ENCODE data around the gene KLHL22. TPM values are rescaled to one million over a fixed set of nuclear protein-coding genes. Genes with fewer than 3 reads are reported as not detected.

KLHL22 gene
- total and polyA plus RNA-seq, 2 of the 8 experiments (the other 6 are each of a cell fraction or from before 2014, with no cell fraction given) = 9.4 to 16.2 TPM

DNA sequence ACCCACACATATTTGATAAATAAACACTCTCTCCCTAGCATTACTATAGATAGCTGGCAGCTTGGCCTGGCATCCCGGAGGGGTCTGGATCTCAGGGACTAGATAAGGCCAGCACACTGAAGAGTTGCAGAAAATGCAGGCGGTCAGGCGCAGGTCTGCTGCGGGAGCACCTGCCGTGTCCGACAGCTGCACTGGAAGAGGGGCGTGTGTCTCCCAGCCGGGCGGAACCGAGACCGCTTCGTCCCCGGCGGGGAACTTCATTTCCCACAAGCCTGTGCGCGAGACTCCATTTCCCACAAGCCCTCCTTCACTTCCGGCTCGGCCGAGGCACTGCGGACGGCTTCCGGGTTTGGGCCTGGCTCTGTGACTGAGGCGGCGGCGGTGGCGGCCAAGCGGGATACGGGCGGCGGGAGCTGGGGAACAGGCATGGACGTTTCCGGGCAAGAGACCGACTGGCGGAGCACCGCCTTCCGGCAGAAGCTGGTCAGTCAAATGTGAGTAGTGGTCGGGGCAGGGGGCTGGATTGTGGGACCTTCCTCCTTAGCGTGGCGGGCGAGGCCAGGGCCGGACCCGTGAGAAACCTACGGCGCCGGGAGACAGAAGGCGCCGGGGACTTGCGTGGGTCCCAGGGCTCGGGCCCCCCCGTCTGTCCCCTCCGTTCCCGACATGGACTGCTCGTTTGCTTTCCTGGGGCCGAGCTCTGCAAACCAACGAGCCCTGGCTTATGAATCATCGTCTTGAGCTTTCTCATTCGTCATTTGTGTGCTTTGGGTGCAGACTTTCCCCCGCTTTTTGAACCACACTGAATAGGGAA, 11.9 kb upstream of the KLHL22 start, which contains the start of gene MED15:
Gene MED15 (plus strand): TSS at position 358 of the 814 bp plus-strand sequence. CDS start 69 bp downstream, at position 427.
- Histone ChIP-seq H3K36me3 (ENCODE audit: control insufficient read depth in 2 of 4, insufficient read depth in 4 of 4, low read length in 3 of 4) (no peaks in the 10 kb centered on the region), H3K27me3 (replicated peaks in 1 of 4; ENCODE audit: control insufficient read depth in 3 of 4, extremely low read depth in 1 of 4, insufficient read depth in 3 of 4, low read length in 3 of 4) (no peaks in the 10 kb centered on the region), H3K56ac (replicated peaks; ENCODE audit: insufficient read length, low read depth, low read length) (peak within 1 kb of the TSS; percentile 32), H3K4me1 (replicated peaks in 1 of 4; ENCODE audit: control insufficient read depth in 3 of 4, insufficient read depth in 4 of 4, low read length in 3 of 4) (peaks cover 2 to 8% (median 5%) of the 10 kb centered on the region in 4 experiments; a peak in 5 of 7 replicates), H3K4me3 (ENCODE audit: extremely low read depth in 1 of 4, insufficient read depth in 2 of 4, low read depth in 3 of 4, low read length in 4 of 4) (peak within 1 kb of the TSS; percentile 84 to 94 (median 86)), H3K23me2 (ENCODE audit: low read depth, low read length) (peaks cover 9% of the 10 kb centered on the region), H4K20me1 (replicated peaks in 1 of 2; ENCODE audit: control insufficient read depth in 1 of 2, insufficient read depth in 2 of 2, low read length in 2 of 2) (peaks cover 5 to 10% of the 10 kb centered on the region in 2 experiments), H3K27ac (ENCODE audit: low read depth, low read length) (peak within 1 kb of the TSS; percentile 50), H3K79me1 (ENCODE audit: low read depth, low read length) (peaks cover 14% of the 10 kb centered on the region), H2BK120ac (replicated peaks; ENCODE audit: low read depth, low read length) (no peak within 1 kb of the TSS), H2BK15ac (ENCODE audit: low read length) (no peak within 1 kb of the TSS), H2AK5ac (ENCODE audit: low read depth, low read length) (no peak within 1 kb of the TSS), H4K8ac (ENCODE audit: extremely low read depth, insufficient read depth, low read length) (peak within 1 kb of the TSS; percentile 90), H4K5ac (ENCODE audit: insufficient read length, low read depth, low read length) (peak within 1 kb of the TSS; percentile 74), H3K14ac (ENCODE audit: insufficient read length) (no peak within 1 kb of the TSS), H3K9ac (replicated peaks in 1 of 4; ENCODE audit: extremely low read depth in 1 of 4, low read depth in 3 of 4, low read length in 3 of 4) (peak within 1 kb of the TSS; percentile 45 to 79 (median 68)), H3K23ac (ENCODE audit: insufficient read length) (no peak within 1 kb of the TSS), H2BK5ac (ENCODE audit: low read depth, low read length) (peak within 1 kb of the TSS; percentile 47), H3K18ac (ENCODE audit: extremely low read depth, low read length) (peak within 1 kb of the TSS; percentile 71), H3K4me2 (ENCODE audit: insufficient read depth in 1 of 2, low read depth in 2 of 2, low read length in 2 of 2) (peak within 1 kb of the TSS; percentile 67 to 77), H4K91ac (replicated peaks; ENCODE audit: insufficient read length, low read length) (no peak within 1 kb of the TSS), H3K79me2 (ENCODE audit: control insufficient read depth in 1 of 2, insufficient read depth in 2 of 2, low read length in 2 of 2) (peaks cover 13 to 46% of the 10 kb centered on the region in 2 experiments), H3K9me3 (ENCODE audit: insufficient read depth in 2 of 2, low read depth in 1 of 2, low read length in 1 of 2) (no peaks in the 10 kb centered on the region), H3K4ac (replicated peaks; ENCODE audit: insufficient read length, low read depth, low read length) (no peak within 1 kb of the TSS), H2BK20ac (ENCODE audit: low read length) (no peak within 1 kb of the TSS), H2AFZ (ENCODE audit: low read length) (peak within 1 kb of the TSS; percentile 67), H2BK12ac (ENCODE audit: low read depth, low read length) (no peak within 1 kb of the TSS)
- CTCF ChIA-PET (ENCODE audit: partially characterized antibody) = interaction anchor here (0.6 to 1.4 kb wide), 6 partner anchors 11 to 58 kb away, joined by 3 to 5 read pairs (median 3); no protein-coding TSS in a partner anchor
- peak; percentile 63 to 93 for DNase-seq (ENCODE audit: low read depth in 1 of 2, low spot score in 2 of 2)
- POLR2A ChIA-PET (ENCODE audit: partially characterized antibody) = interaction anchor here (0.7 to 3.7 kb wide), 5 partner anchors 11 to 353 kb away, joined by 3 to 14 read pairs (median 3); no protein-coding TSS in a partner anchor
- 5% methylated on average over 42 of the region's 58 CpGs; no CpG with 5 or more reads in 1 of the 2 experiments for WGBS, 2 experiments (ENCODE audit: extremely low coverage in 1 of 2, insufficient coverage in 1 of 2, insufficient read length in 1 of 2, insufficient replicate concordance in 2 of 2, low coverage in 1 of 2, low lambda C conversion rate in 2 of 2, missing lambda C conversion rate in 1 of 2)
- FAIRE-seq = no peak
- TF ChIP-seq SP1 (IDR thresholded peaks at IDR 0.05; ENCODE audit: low read depth, low read length) (no peak), TAF7 (optimal IDR thresholded peaks at IDR 0.05; ENCODE audit: borderline replicate concordance, low read depth, low read length) (peak; percentile 53), CHD2 (IDR thresholded peaks at IDR 0.05; ENCODE audit: low read length) (peak; percentile 57; the same call in 1 of the 2 replicates), POU5F1 (IDR thresholded peaks at IDR 0.05; ENCODE audit: low read depth, low read length) (no peak; the same call in 1 of the 2 replicates), TCF12 (IDR thresholded peaks at IDR 0.05; ENCODE audit: low read depth, low read length) (no peak), TAF1 (IDR thresholded peaks at IDR 0.05; ENCODE audit: low read depth, low read length) (peak; percentile 61; the same call in 1 of the 2 replicates), EZH2 (IDR thresholded peaks at IDR 0.05; ENCODE audit: low read depth, low read length, severe bottlenecking) (no peak), SP4 (IDR thresholded peaks at IDR 0.05; ENCODE audit: low read length) (no peak), SUZ12 (IDR thresholded peaks at IDR 0.05; ENCODE audit: low read length) (no peak), RNF2 (IDR thresholded peaks at IDR 0.05; ENCODE audit: borderline replicate concordance, low read depth, low read length, missing control alignments, poor library complexity, severe bottlenecking) (no peak)
- TF ChIP-seq, protein P1, sequence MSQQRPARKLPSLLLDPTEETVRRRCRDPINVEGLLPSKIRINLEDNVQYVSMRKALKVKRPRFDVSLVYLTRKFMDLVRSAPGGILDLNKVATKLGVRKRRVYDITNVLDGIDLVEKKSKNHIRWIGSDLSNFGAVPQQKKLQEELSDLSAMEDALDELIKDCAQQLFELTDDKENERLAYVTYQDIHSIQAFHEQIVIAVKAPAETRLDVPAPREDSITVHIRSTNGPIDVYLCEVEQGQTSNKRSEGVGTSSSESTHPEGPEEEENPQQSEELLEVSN (IDR thresholded peaks at IDR 0.05) = peak; percentile 78; the same call in 1 of the 2 replicates

All from H1 (cell line).